Measurements from ENCODE around the gene DCUN1D3.

DCUN1D3 gene

DNA sequence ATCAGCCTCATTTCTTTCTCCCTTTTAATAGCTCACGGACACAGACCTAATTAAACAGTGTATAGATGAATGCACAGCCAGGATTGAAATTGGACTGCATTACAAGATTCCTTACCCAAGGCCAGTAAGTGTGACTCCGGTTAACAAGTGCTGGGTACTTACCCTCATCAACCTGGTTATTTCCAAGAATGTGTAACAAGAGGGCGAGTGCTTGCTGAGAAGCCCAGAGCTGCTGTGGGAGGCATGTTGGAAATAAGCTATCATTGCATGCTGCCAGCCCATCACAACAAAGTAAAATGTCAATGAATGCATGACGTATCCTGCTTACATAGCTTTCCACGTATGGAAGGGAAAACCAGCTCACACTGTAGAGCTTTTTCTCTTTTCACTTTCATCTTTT, 19.9 kb upstream of the DCUN1D3 start:
- TF ChIP-seq, protein P1, sequence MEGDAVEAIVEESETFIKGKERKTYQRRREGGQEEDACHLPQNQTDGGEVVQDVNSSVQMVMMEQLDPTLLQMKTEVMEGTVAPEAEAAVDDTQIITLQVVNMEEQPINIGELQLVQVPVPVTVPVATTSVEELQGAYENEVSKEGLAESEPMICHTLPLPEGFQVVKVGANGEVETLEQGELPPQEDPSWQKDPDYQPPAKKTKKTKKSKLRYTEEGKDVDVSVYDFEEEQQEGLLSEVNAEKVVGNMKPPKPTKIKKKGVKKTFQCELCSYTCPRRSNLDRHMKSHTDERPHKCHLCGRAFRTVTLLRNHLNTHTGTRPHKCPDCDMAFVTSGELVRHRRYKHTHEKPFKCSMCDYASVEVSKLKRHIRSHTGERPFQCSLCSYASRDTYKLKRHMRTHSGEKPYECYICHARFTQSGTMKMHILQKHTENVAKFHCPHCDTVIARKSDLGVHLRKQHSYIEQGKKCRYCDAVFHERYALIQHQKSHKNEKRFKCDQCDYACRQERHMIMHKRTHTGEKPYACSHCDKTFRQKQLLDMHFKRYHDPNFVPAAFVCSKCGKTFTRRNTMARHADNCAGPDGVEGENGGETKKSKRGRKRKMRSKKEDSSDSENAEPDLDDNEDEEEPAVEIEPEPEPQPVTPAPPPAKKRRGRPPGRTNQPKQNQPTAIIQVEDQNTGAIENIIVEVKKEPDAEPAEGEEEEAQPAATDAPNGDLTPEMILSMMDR (IDR thresholded peaks at IDR 0.05; ENCODE audit: low read depth, low read length), result no peak
- no peak for DNase-seq (ENCODE audit: low read depth in 2 of 2)
- no peak overlapping the region for H3K4me3 ChIP-seq (replicated peaks in 1 of 2; ENCODE audit: low read depth in 2 of 2, low read length in 2 of 2)

DNA sequence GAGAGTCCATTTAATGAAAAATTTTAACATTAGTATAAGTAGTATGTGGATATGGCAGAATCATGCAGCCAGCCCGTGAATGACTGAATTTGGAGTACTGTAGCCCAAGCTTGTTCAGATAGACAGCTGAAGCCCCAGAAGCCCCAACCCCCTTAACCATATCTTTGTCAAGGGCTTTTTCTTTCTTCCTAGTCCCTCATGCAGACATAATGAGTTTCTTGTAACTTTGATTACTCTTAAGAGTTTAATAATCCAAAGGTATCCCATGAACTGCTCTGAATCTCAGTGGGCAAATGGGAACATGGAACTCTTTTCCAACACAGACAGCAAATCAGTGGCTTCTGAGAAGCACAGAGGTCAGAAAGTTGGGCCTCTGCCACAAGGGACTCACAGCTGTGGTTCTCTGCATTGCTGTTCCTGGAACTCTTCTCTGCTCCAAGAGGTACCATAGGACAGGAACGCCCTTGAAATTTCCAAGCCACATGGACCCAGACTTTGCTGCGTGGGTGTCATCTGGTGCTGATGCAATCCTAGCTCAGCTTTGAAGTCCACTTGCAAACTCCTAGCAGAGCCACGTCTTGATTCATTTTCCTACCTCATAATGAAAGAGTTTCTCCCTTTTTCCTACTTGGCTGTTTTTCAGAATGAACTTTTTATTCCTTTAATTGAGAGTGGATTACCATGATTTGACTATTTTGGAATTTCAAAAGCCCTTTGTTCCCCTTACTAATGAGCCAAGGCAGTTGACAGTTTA, 18.5 kb upstream of the DCUN1D3 start:
- TF ChIP-seq, protein P1 (IDR thresholded peaks at IDR 0.05; ENCODE audit: low read depth, low read length), result no peak
- H3K4me3 ChIP-seq (replicated peaks in 1 of 2; ENCODE audit: low read depth in 2 of 2, low read length in 2 of 2), result no peak overlapping the region
- DNase-seq (ENCODE audit: low read depth in 2 of 2), result peak; percentile 82 to 83

DNA sequence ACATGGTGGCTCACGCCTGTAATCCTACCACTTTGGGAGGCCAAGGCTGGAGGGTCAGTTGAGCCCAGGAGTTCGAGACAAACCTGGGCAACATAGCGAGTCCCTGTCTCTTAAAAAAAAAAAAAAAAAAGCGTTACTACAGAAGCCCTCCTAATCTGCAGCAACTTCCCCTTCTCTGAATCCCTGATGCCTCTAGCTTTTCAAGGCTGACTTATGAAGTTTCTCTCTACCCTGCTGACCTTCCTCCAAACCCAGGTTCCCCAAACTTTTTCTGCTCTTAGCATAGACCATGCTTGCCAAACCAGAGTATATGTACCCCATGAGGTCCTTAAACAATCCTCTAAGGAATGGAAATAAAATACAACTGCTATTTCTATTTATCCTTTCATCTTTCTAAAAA, 16.8 kb upstream of the DCUN1D3 start:
- DNase-seq (ENCODE audit: low read depth in 2 of 2), result no peak
- TF ChIP-seq, protein P1 (IDR thresholded peaks at IDR 0.05; ENCODE audit: low read depth, low read length), result no peak
- no peak overlapping the region for H3K4me3 ChIP-seq (replicated peaks in 1 of 2; ENCODE audit: low read depth in 2 of 2, low read length in 2 of 2)

DNA sequence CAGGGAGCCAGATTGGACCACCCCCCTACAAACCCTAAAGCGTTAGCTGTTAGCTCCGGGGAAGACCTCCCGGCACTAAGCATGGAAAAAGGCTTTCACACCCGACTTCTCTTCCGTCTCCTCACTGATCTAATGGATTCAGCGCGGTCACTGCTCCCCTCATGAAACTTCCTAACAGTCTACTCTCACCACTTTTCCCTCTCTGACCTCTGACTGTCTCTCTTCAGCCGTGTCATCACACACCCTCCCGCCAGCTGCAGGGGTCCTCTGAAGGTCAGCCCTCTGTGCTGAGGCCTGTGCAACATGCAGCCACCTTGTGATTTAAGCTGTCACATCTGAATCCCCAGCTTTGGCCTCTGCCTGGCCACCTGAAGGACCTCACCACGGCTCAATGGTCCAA, 16.1 kb upstream of the DCUN1D3 start:
- TF ChIP-seq, protein P1 (IDR thresholded peaks at IDR 0.05; ENCODE audit: low read depth, low read length), result no peak
- DNase-seq (ENCODE audit: low read depth in 2 of 2), result no peak
- no peak overlapping the region for H3K4me3 ChIP-seq (replicated peaks in 1 of 2; ENCODE audit: low read depth in 2 of 2, low read length in 2 of 2)

DNA sequence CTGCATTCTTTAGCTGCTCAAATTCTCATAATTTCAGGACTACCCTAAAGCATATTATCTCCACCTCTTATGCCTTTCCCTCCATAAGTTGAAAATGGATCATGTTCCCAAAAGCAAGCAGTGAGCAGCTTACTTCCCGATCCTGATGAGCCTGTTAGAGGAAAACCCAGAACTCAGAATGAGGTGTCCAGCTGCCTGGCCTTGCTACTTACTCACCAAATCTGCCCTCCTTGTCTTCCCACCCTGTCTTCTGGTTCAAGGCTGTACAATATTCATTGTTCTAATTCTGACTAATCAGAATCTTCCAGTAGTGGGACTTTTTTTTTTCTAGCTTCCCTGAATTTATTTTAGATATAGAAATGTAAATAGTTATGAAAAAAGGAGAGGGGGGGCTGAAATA, 11.2 kb upstream of the DCUN1D3 start:
- TF ChIP-seq, protein P1 (IDR thresholded peaks at IDR 0.05; ENCODE audit: low read depth, low read length), result no peak
- DNase-seq (ENCODE audit: low read depth in 2 of 2), result peak; percentile 42 to 91
- H3K4me3 ChIP-seq (replicated peaks in 1 of 2; ENCODE audit: low read depth in 2 of 2, low read length in 2 of 2), result no peak overlapping the region

DNA sequence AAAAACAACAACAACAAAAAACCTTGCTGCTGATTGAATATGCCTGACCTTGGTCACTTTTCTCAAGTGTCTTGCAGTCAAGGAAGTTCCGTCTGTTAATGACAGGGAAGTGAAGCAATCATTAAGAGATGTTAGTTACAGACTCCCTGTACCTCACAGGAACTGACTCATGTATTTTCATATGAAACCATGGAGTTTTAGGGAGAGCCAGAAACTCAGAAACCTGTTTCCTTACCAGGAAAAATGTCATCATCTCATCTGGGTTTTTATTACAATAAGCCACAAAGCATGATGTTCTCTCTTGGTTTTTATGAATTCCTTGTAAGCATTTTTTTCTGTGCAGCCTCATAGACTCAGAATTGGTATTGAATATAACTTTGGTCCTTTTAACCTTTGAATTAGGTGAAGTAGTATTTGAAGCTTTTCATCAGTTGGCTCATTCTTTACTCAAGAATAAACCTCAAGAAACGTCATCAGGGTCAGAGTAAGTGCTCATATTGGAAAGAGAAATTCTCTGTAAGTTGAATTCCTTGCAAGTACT, 10.7 kb upstream of the DCUN1D3 start:
- no peak overlapping the region for H3K4me3 ChIP-seq (replicated peaks in 1 of 2; ENCODE audit: low read depth in 2 of 2, low read length in 2 of 2)

More for the DNA sequence above, 10.7 kb upstream of the DCUN1D3 start:
- TF ChIP-seq, protein P1 (IDR thresholded peaks at IDR 0.05; ENCODE audit: low read depth, low read length), result no peak
- DNase-seq (ENCODE audit: low read depth in 2 of 2), result peak; percentile 89 to 96

Data from cardiac fibroblast (primary cell).